Measurements from ENCODE around the gene APBA2.

DNA sequence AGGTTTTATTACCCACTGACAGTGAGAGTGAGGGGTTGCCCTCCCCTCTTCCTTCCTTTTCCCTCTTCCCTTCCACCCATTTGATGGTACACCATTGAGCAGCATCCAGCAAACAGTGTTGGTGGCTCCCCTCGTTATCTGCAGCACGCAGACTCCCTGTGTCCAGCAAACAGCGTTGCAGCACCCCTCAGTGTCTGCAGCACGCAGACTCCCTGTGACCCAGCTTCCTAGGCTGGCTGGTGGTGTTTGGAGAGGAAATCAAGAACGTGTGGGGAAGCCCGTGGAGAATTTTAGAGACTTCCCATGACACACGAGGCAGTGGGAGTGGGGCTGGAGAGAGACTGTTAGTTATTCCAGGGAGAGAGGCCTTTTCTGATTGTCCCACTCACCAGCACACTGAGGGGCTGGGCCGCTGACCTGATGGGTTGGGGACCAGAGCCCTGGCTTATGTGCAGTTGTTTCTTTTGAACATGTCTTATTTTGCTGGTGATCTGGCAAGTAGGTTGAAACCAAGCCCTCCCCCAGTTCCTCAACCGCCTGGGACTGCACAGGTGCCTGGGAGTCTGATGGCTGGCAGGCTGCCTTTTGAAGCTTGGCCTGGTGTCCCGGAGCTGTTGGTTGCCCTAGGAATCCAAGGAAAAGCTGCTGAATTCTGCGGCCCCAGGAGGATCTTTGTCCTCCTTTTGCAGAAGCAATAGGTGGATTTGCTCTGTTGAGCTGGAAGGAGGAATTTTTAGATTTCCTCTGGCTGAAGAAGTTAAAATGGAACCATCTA, 19.0 kb downstream of the APBA2 start:
- TF ChIP-seq, protein P1, sequence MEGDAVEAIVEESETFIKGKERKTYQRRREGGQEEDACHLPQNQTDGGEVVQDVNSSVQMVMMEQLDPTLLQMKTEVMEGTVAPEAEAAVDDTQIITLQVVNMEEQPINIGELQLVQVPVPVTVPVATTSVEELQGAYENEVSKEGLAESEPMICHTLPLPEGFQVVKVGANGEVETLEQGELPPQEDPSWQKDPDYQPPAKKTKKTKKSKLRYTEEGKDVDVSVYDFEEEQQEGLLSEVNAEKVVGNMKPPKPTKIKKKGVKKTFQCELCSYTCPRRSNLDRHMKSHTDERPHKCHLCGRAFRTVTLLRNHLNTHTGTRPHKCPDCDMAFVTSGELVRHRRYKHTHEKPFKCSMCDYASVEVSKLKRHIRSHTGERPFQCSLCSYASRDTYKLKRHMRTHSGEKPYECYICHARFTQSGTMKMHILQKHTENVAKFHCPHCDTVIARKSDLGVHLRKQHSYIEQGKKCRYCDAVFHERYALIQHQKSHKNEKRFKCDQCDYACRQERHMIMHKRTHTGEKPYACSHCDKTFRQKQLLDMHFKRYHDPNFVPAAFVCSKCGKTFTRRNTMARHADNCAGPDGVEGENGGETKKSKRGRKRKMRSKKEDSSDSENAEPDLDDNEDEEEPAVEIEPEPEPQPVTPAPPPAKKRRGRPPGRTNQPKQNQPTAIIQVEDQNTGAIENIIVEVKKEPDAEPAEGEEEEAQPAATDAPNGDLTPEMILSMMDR (IDR thresholded peaks at IDR 0.05), result no peak
- TF ChIP-seq POLR2A (IDR thresholded peaks at IDR 0.05), result no peak

Data from heart left ventricle (tissue), 13 donors.